ENCODE measurements around the gene TBC1D5.

TBC1D5 gene

GRCh38 chr3:17231537-17232261 is 510.7 kb downstream of the TBC1D5 start:
- Histone ChIP-seq H3K9me3 (ENCODE audit: control insufficient read depth, low read length) (no peaks in the 10 kb centered on the region), H3K4me3 (ENCODE audit: low read length) (no peak overlapping the region), H3K36me3 (ENCODE audit: control insufficient read depth, insufficient read depth, low read length) (no peaks in the 10 kb centered on the region), H3K27me3 (ENCODE audit: control insufficient read depth, insufficient read depth, low read length) (no peaks in the 10 kb centered on the region), H3K4me1 (ENCODE audit: control insufficient read depth, insufficient read depth, low read length) (no peaks in the 10 kb centered on the region), H3K9ac (ENCODE audit: low read length) (no peak overlapping the region)

- Histone ChIP-seq H3K4me1 (ENCODE audit: control insufficient read depth, insufficient read depth, low read length) (no peaks in the 10 kb centered on the region), H3K4me3 (ENCODE audit: low read length) (no peak overlapping the region), H3K9me3 (ENCODE audit: control insufficient read depth, low read length) (no peaks in the 10 kb centered on the region), H3K9ac (ENCODE audit: low read length) (no peak overlapping the region), H3K36me3 (ENCODE audit: control insufficient read depth, insufficient read depth, low read length) (no peaks in the 10 kb centered on the region), H3K27me3 (ENCODE audit: control insufficient read depth, insufficient read depth, low read length) (no peaks in the 10 kb centered on the region)
Measured at GRCh38 chr3:17227472-17227871, 515.0 kb downstream of the TBC1D5 start.

GRCh38 chr3:17221529-17221928 is 520.9 kb downstream of the TBC1D5 start:
- Histone ChIP-seq H3K4me3 (ENCODE audit: low read length) (no peak overlapping the region), H3K9me3 (ENCODE audit: control insufficient read depth, low read length) (no peaks in the 10 kb centered on the region), H3K27me3 (ENCODE audit: control insufficient read depth, insufficient read depth, low read length) (no peaks in the 10 kb centered on the region), H3K4me1 (ENCODE audit: control insufficient read depth, insufficient read depth, low read length) (no peaks in the 10 kb centered on the region), H3K36me3 (ENCODE audit: control insufficient read depth, insufficient read depth, low read length) (no peaks in the 10 kb centered on the region), H3K9ac (ENCODE audit: low read length) (no peak overlapping the region)

GRCh38 chr3:17219593-17219992 is 522.8 kb downstream of the TBC1D5 start:
- H3K9ac ChIP-seq (ENCODE audit: low read length), result no peak overlapping the region
- H3K4me1 ChIP-seq (ENCODE audit: control insufficient read depth, insufficient read depth, low read length), result no peaks in the 10 kb centered on the region
- no peaks in the 10 kb centered on the region for H3K9me3 ChIP-seq (ENCODE audit: control insufficient read depth, low read length)
- no peak overlapping the region for H3K4me3 ChIP-seq (ENCODE audit: low read length)
- H3K27me3 ChIP-seq (ENCODE audit: control insufficient read depth, insufficient read depth, low read length), result no peaks in the 10 kb centered on the region
- H3K36me3 ChIP-seq (ENCODE audit: control insufficient read depth, insufficient read depth, low read length), result no peaks in the 10 kb centered on the region

- no peaks in the 10 kb centered on the region for H3K27me3 ChIP-seq (ENCODE audit: control insufficient read depth, insufficient read depth, low read length)
- H3K9me3 ChIP-seq (ENCODE audit: control insufficient read depth, low read length), result no peaks in the 10 kb centered on the region
- no peak overlapping the region for H3K4me3 ChIP-seq (ENCODE audit: low read length)
- no peaks in the 10 kb centered on the region for H3K36me3 ChIP-seq (ENCODE audit: control insufficient read depth, insufficient read depth, low read length)
- no peaks in the 10 kb centered on the region for H3K4me1 ChIP-seq (ENCODE audit: control insufficient read depth, insufficient read depth, low read length)
- no peak overlapping the region for H3K9ac ChIP-seq (ENCODE audit: low read length)
Measured at GRCh38 chr3:17218587-17218986, 523.8 kb downstream of the TBC1D5 start.

GRCh38 chr3:17217588-17217987 is 524.8 kb downstream of the TBC1D5 start:
- Histone ChIP-seq H3K9ac (ENCODE audit: low read length) (no peak overlapping the region), H3K4me1 (ENCODE audit: control insufficient read depth, insufficient read depth, low read length) (no peaks in the 10 kb centered on the region), H3K4me3 (ENCODE audit: low read length) (no peak overlapping the region), H3K9me3 (ENCODE audit: control insufficient read depth, low read length) (no peaks in the 10 kb centered on the region), H3K36me3 (ENCODE audit: control insufficient read depth, insufficient read depth, low read length) (no peaks in the 10 kb centered on the region), H3K27me3 (ENCODE audit: control insufficient read depth, insufficient read depth, low read length) (no peaks in the 10 kb centered on the region)

GRCh38 chr3:17213102-17213501 is 529.3 kb downstream of the TBC1D5 start:
- Histone ChIP-seq H3K4me1 (ENCODE audit: control insufficient read depth, insufficient read depth, low read length) (no peaks in the 10 kb centered on the region), H3K27me3 (ENCODE audit: control insufficient read depth, insufficient read depth, low read length) (no peaks in the 10 kb centered on the region), H3K9ac (ENCODE audit: low read length) (no peak overlapping the region), H3K9me3 (ENCODE audit: control insufficient read depth, low read length) (no peaks in the 10 kb centered on the region), H3K36me3 (ENCODE audit: control insufficient read depth, insufficient read depth, low read length) (no peaks in the 10 kb centered on the region), H3K4me3 (ENCODE audit: low read length) (no peak overlapping the region)

GRCh38 chr3:17207979-17208378 is 534.5 kb downstream of the TBC1D5 start:
- H3K9me3 ChIP-seq (ENCODE audit: control insufficient read depth, low read length), result no peaks in the 10 kb centered on the region
- H3K36me3 ChIP-seq (ENCODE audit: control insufficient read depth, insufficient read depth, low read length), result no peaks in the 10 kb centered on the region
- no peaks in the 10 kb centered on the region for H3K4me1 ChIP-seq (ENCODE audit: control insufficient read depth, insufficient read depth, low read length)
- H3K9ac ChIP-seq (ENCODE audit: low read length), result no peak overlapping the region
- H3K27me3 ChIP-seq (ENCODE audit: control insufficient read depth, insufficient read depth, low read length), result no peaks in the 10 kb centered on the region
- H3K4me3 ChIP-seq (ENCODE audit: low read length), result no peak overlapping the region

GRCh38 chr3:17207019-17207418 is 535.4 kb downstream of the TBC1D5 start:
- H3K4me1 ChIP-seq (ENCODE audit: control insufficient read depth, insufficient read depth, low read length), result no peaks in the 10 kb centered on the region
- H3K27me3 ChIP-seq (ENCODE audit: control insufficient read depth, insufficient read depth, low read length), result no peaks in the 10 kb centered on the region
- H3K36me3 ChIP-seq (ENCODE audit: control insufficient read depth, insufficient read depth, low read length), result no peaks in the 10 kb centered on the region
- H3K9ac ChIP-seq (ENCODE audit: low read length), result no peak overlapping the region
- H3K4me3 ChIP-seq (ENCODE audit: low read length), result no peak overlapping the region
- no peaks in the 10 kb centered on the region for H3K9me3 ChIP-seq (ENCODE audit: control insufficient read depth, low read length)

GRCh38 chr3:17204049-17204650 is 538.3 kb downstream of the TBC1D5 start:
- H3K9ac ChIP-seq (ENCODE audit: low read length), result no peak overlapping the region
- no peaks in the 10 kb centered on the region for H3K36me3 ChIP-seq (ENCODE audit: control insufficient read depth, insufficient read depth, low read length)
- no peaks in the 10 kb centered on the region for H3K9me3 ChIP-seq (ENCODE audit: control insufficient read depth, low read length)
- no peaks in the 10 kb centered on the region for H3K27me3 ChIP-seq (ENCODE audit: control insufficient read depth, insufficient read depth, low read length)
- H3K4me3 ChIP-seq (ENCODE audit: low read length), result no peak overlapping the region
- H3K4me1 ChIP-seq (ENCODE audit: control insufficient read depth, insufficient read depth, low read length), result no peaks in the 10 kb centered on the region

- H3K4me3 ChIP-seq (ENCODE audit: low read length), result no peak overlapping the region
- no peak overlapping the region for H3K9ac ChIP-seq (ENCODE audit: low read length)
- no peaks in the 10 kb centered on the region for H3K27me3 ChIP-seq (ENCODE audit: control insufficient read depth, insufficient read depth, low read length)
- H3K4me1 ChIP-seq (ENCODE audit: control insufficient read depth, insufficient read depth, low read length), result no peaks in the 10 kb centered on the region
- H3K9me3 ChIP-seq (ENCODE audit: control insufficient read depth, low read length), result no peaks in the 10 kb centered on the region
- no peaks in the 10 kb centered on the region for H3K36me3 ChIP-seq (ENCODE audit: control insufficient read depth, insufficient read depth, low read length)
Measured at GRCh38 chr3:17201538-17201937, 540.9 kb downstream of the TBC1D5 start.

- no peaks in the 10 kb centered on the region for H3K36me3 ChIP-seq (ENCODE audit: control insufficient read depth, insufficient read depth, low read length)
- H3K27me3 ChIP-seq (ENCODE audit: control insufficient read depth, insufficient read depth, low read length), result no peaks in the 10 kb centered on the region
- H3K4me3 ChIP-seq (ENCODE audit: low read length), result no peak overlapping the region
- H3K9ac ChIP-seq (ENCODE audit: low read length), result no peak overlapping the region
- H3K9me3 ChIP-seq (ENCODE audit: control insufficient read depth, low read length), result no peaks in the 10 kb centered on the region
- H3K4me1 ChIP-seq (ENCODE audit: control insufficient read depth, insufficient read depth, low read length), result no peaks in the 10 kb centered on the region
Measured at GRCh38 chr3:17195856-17196604, 546.4 kb downstream of the TBC1D5 start.
